Thyroid gland (tissue), 4 donors: ENCODE data around the gene LCN6. TPM values are rescaled to one million over a fixed set of nuclear protein-coding genes. Genes with fewer than 3 reads are reported as not detected.
"Not testable (repeated sequence)": the region's sequence is repeated elsewhere in the genome, so short reads cannot be mapped to it uniquely, and the experiment has no call there.

Experiments used
- DNase-seq, 2 donors: peaks; one replicate each; pipeline ENCODE4 v3.0.0-alpha.2; 2019
- H3K27ac ChIP-seq, 3 donors: fragments of 200-600 bp; sonication (generic); 1 replicate in 2 of 3; 2 replicates in 1 of 3; pipeline ENCODE4 v1.5.1; 2016 to 2019; ENCODE audit warnings: mild to moderate bottlenecking in 1 of 3, moderate library complexity in 1 of 3
- H3K27me3 ChIP-seq: fragments of 200-600 bp; sonication (generic); one replicate; pipeline ENCODE4 v1.5.1; 2019
- H3K36me3 ChIP-seq, 2 donors: fragments of 200-600 bp; sonication (generic); one replicate each; pipeline ENCODE4 v1.5.1; 2016 to 2019
- H3K4me1 ChIP-seq, 2 donors: fragments of 200-600 bp; sonication (generic); one replicate each; pipeline ENCODE4 v1.5.1; 2017 to 2019
- H3K4me3 ChIP-seq, 3 donors: fragments of 200-600 bp; sonication (generic); replicated peaks in 1 of 3; 1 replicate in 2 of 3; 2 replicates in 1 of 3; pipeline ENCODE4 v1.5.1; 2016; ENCODE audit warnings: mild to moderate bottlenecking in 1 of 3
- H3K9me3 ChIP-seq: fragments of 200-600 bp; sonication (generic); one replicate; pipeline ENCODE4 v1.5.1; 2017
- CTCF ChIP-seq, 6 experiments: fragments of 200-600 bp in 3 of 6; fragments of 450-650 bp in 3 of 6; sonication (generic) in 3 of 6; IDR thresholded peaks; one replicate each; pipeline ENCODE4 v1.5.1; 2016 to 2019; ENCODE audit warnings: antibody characterized with exemption in 6 of 6, mild to moderate bottlenecking in 2 of 6, inconsistent platforms in 1 of 6, moderate library complexity in 1 of 6
- POLR2A ChIP-seq, 2 donors: fragments of 450-650 bp; IDR thresholded peaks; one replicate each; pipeline ENCODE4 v1.6.1; 2017; ENCODE audit warnings: antibody characterized with exemption in 2 of 2, mild to moderate bottlenecking in 2 of 2, moderate library complexity in 1 of 2
- whole genome bisulfite sequencing, 2 donors: methylation state at CpG; one replicate each; pipeline ENCODE4 v1.1.5; 2017; 5-methylcytosine and 5-hydroxymethylcytosine counted together
- intact Hi-C: fragments of 100-400 bp; cut with DNase I; formaldehyde crosslinking; loops from one replicate; pipeline ENCODE4 v1.15.1; 2023
- total RNA-seq, 4 donors: library from RNA; depleted of rRNA; stranded (reverse); fragments of >200 nt; gene quantifications; one replicate each; pipeline ENCODE4 v1.2.3, GENCODE V29; 2016

The LCN6 gene
- total RNA-seq, 4 donors from 2014 or later: 1.4 to 10.0 (median 4.5) TPM

- intact Hi-C loops: no loop called here
- no peak for TF ChIP-seq POLR2A (IDR thresholded peaks at IDR 0.05)
- no peak for TF ChIP-seq CTCF (IDR thresholded peaks at IDR 0.05)
- Histone ChIP-seq H3K9me3 (no peaks in the 10 kb centered on the region), H3K27me3 (no peaks in the 10 kb centered on the region), H3K4me1 (peaks cover 9 to 18% of the 10 kb centered on the region in 2 donors), H3K27ac (peak overlapping the region; percentile 65 to 79 (median 70)), H3K4me3 (no peak overlapping the region), H3K36me3 (no peaks in the 10 kb centered on the region)
- WGBS, 2 donors: 48 to 63% methylated on average over 5 to 6 of the region's 20 CpGs
- peak; percentile 45 to 51 for DNase-seq
Measured at GRCh38 chr9:136757751-136758140, 9.4 kb upstream of the LCN6 start.

GRCh38 chr9:136757328-136757727, 9.0 kb upstream of the LCN6 start:
- TF ChIP-seq POLR2A (IDR thresholded peaks at IDR 0.05) (no peak), CTCF (IDR thresholded peaks at IDR 0.05) (no peak)
- H3K27me3 ChIP-seq: no peaks in the 10 kb centered on the region
- no peaks in the 10 kb centered on the region for H3K9me3 ChIP-seq
- H3K4me1 ChIP-seq: peaks cover 9 to 18% of the 10 kb centered on the region in 2 donors
- H3K4me3 ChIP-seq: no peak overlapping the region
- no peak for DNase-seq
- 92 to 95% methylated on average over 14 to 17 of the region's 20 CpGs for WGBS, 2 donors
- peak overlapping the region in 2 of 3 donors; percentile 65 to 70 for H3K27ac ChIP-seq
- H3K36me3 ChIP-seq: no peaks in the 10 kb centered on the region
- intact Hi-C loops: no loop called here

- no peak for DNase-seq
- no peaks in the 10 kb centered on the region for H3K36me3 ChIP-seq
- no peaks in the 10 kb centered on the region for H3K9me3 ChIP-seq
- peaks cover 9 to 18% of the 10 kb centered on the region in 2 donors for H3K4me1 ChIP-seq
- no peak overlapping the region for H3K27ac ChIP-seq
- no peak overlapping the region for H3K4me3 ChIP-seq
- 91 to 95% methylated on average over 17 to 18 of the region's 18 CpGs for WGBS, 2 donors
- TF ChIP-seq POLR2A (IDR thresholded peaks at IDR 0.05): no peak
- TF ChIP-seq CTCF (IDR thresholded peaks at IDR 0.05): no peak
- H3K27me3 ChIP-seq: no peaks in the 10 kb centered on the region
- intact Hi-C loops: no loop called here
Measured at GRCh38 chr9:136756836-136757235, 8.5 kb upstream of the LCN6 start.

GRCh38 chr9:136756134-136756438, 7.8 kb upstream of the LCN6 start:
- TF ChIP-seq POLR2A (IDR thresholded peaks at IDR 0.05) (no peak), CTCF (IDR thresholded peaks at IDR 0.05) (no peak)
- Histone ChIP-seq H3K36me3 (no peaks in the 10 kb centered on the region), H3K27me3 (no peaks in the 10 kb centered on the region), H3K4me3 (no peak overlapping the region), H3K9me3 (no peaks in the 10 kb centered on the region), H3K27ac (no peak overlapping the region), H3K4me1 (peaks cover 9 to 22% of the 10 kb centered on the region in 2 donors)
- intact Hi-C loops: no loop called here
- no peak for DNase-seq
- WGBS, 2 donors: 86 to 92% methylated on average over 4 of the region's 4 CpGs

- H3K27me3 ChIP-seq, H3K9me3 ChIP-seq, intact Hi-C loops, H3K36me3 ChIP-seq, H3K27ac ChIP-seq, H3K4me3 ChIP-seq, DNase-seq: not testable (repeated sequence)
- 92 to 93% methylated on average over 19 to 22 of the region's 22 CpGs for WGBS, 2 donors
- peaks cover 9 to 21% of the 10 kb centered on the region in 2 donors for H3K4me1 ChIP-seq
Measured at GRCh38 chr9:136755302-136756133, 7.2 kb upstream of the LCN6 start.
